Measurements from ENCODE around the gene STK11IP.
A peak's percentile ranks its signal among the peaks of the same experiment; 100 is the strongest.

STK11IP gene

GRCh38 chr2:219643084-219643473 is 45.4 kb downstream of the STK11IP start:
- no peak for DNase-seq (ENCODE audit: extremely low read depth, low read depth)
- TF ChIP-seq CTCF (IDR thresholded peaks at IDR 0.05; ENCODE audit: low read depth, low read length) = no peak

GRCh38 chr2:219643788-219644398 is 46.2 kb downstream of the STK11IP start:
- TF ChIP-seq CTCF (IDR thresholded peaks at IDR 0.05; ENCODE audit: low read depth, low read length) = no peak

GRCh38 chr2:219644801-219645480 is 47.3 kb downstream of the STK11IP start:
- no peak for DNase-seq (ENCODE audit: extremely low read depth, low read depth)
- no peak for TF ChIP-seq CTCF (IDR thresholded peaks at IDR 0.05; ENCODE audit: low read depth, low read length)

More at GRCh38 chr2:219643788-219644398, 46.2 kb downstream of the STK11IP start:
- no peak for DNase-seq (ENCODE audit: extremely low read depth, low read depth)

GRCh38 chr2:219645631-219646527 is 48.2 kb downstream of the STK11IP start:
- no peak for TF ChIP-seq CTCF (IDR thresholded peaks at IDR 0.05; ENCODE audit: low read depth, low read length)
- peak; percentile 20 for DNase-seq (ENCODE audit: extremely low read depth, low read depth)

- TF ChIP-seq CTCF (IDR thresholded peaks at IDR 0.05; ENCODE audit: low read depth, low read length) = no peak
- no peak for DNase-seq (ENCODE audit: extremely low read depth, low read depth)
Measured at GRCh38 chr2:219648176-219648575, 50.5 kb downstream of the STK11IP start.

- DNase-seq (ENCODE audit: extremely low read depth, low read depth) = no peak
- no peak for TF ChIP-seq CTCF (IDR thresholded peaks at IDR 0.05; ENCODE audit: low read depth, low read length)
Measured at GRCh38 chr2:219648963-219649362, 51.3 kb downstream of the STK11IP start.

Data from AG09319 (cell line).